ENCODE results near the gene CCDC70. TPM values are rescaled to one million over a fixed set of nuclear protein-coding genes. Genes with fewer than 3 reads are reported as not detected.

Gene CCDC70
- total and polyA plus RNA-seq, 2 donors, result 0.07 TPM; not detected in 1

- Histone ChIP-seq H3K27me3 (ENCODE audit: control insufficient read depth in 2 of 2, insufficient read depth in 1 of 2, low read length in 1 of 2) (no peaks in the 10 kb centered on the region), H3K4me1 (ENCODE audit: control insufficient read depth in 2 of 2, insufficient read depth in 2 of 2, low read length in 2 of 2) (peaks cover 0 to 5% of the 10 kb centered on the region in 2 donors), H3K36me3 (ENCODE audit: control insufficient read depth in 2 of 2, insufficient read depth in 2 of 2, low read length in 1 of 2) (no peaks in the 10 kb centered on the region), H3K9me3 (ENCODE audit: control insufficient read depth in 2 of 2, insufficient read depth in 1 of 2, low read length in 1 of 2) (no peaks in the 10 kb centered on the region), H3K4me3 (ENCODE audit: low read length in 2 of 2) (no peak overlapping the region), H3K27ac (ENCODE audit: low read depth in 1 of 2, low read length in 1 of 2) (no peak overlapping the region)
- no peak for DNase-seq (ENCODE audit: low read depth in 6 of 9, low spot score in 9 of 9)
- WGBS, result 97% methylated on average over 8 of the region's 8 CpGs
These were observed 23.4 kb upstream of the CCDC70 start for GRCh38 chr13:51838240-51838846.

- Histone ChIP-seq H3K4me3 (ENCODE audit: low read length in 2 of 2) (no peak overlapping the region), H3K4me1 (ENCODE audit: control insufficient read depth in 2 of 2, insufficient read depth in 2 of 2, low read length in 2 of 2) (peaks cover 0 to 2% of the 10 kb centered on the region in 2 donors), H3K36me3 (ENCODE audit: control insufficient read depth in 2 of 2, insufficient read depth in 2 of 2, low read length in 1 of 2) (no peaks in the 10 kb centered on the region), H3K9me3 (ENCODE audit: control insufficient read depth in 2 of 2, insufficient read depth in 1 of 2, low read length in 1 of 2) (no peaks in the 10 kb centered on the region), H3K27me3 (ENCODE audit: control insufficient read depth in 2 of 2, insufficient read depth in 1 of 2, low read length in 1 of 2) (no peaks in the 10 kb centered on the region), H3K27ac (ENCODE audit: low read depth in 1 of 2, low read length in 1 of 2) (no peak overlapping the region)
- 88% methylated on average over 10 of the region's 10 CpGs for WGBS
- no peak for DNase-seq (ENCODE audit: low read depth in 6 of 9, low spot score in 9 of 9)
These were observed 21.8 kb upstream of the CCDC70 start for GRCh38 chr13:51839711-51840540.

- H3K4me3 ChIP-seq (ENCODE audit: low read length in 2 of 2), result no peak overlapping the region
- no peak for DNase-seq (ENCODE audit: low read depth in 6 of 9, low spot score in 9 of 9)
- no peak overlapping the region for H3K27ac ChIP-seq (ENCODE audit: low read depth in 1 of 2, low read length in 1 of 2)
- no peaks in the 10 kb centered on the region for H3K36me3 ChIP-seq (ENCODE audit: control insufficient read depth in 2 of 2, insufficient read depth in 2 of 2, low read length in 1 of 2)
- no peaks in the 10 kb centered on the region for H3K27me3 ChIP-seq (ENCODE audit: control insufficient read depth in 2 of 2, insufficient read depth in 1 of 2, low read length in 1 of 2)
- 92% methylated on average over 6 of the region's 6 CpGs for WGBS
- peaks cover 0 to 7% of the 10 kb centered on the region in 2 donors for H3K4me1 ChIP-seq (ENCODE audit: control insufficient read depth in 2 of 2, insufficient read depth in 2 of 2, low read length in 2 of 2)
- no peaks in the 10 kb centered on the region for H3K9me3 ChIP-seq (ENCODE audit: control insufficient read depth in 2 of 2, insufficient read depth in 1 of 2, low read length in 1 of 2)
These were observed 20.9 kb upstream of the CCDC70 start for GRCh38 chr13:51840917-51841316.

GRCh38 chr13:51841732-51842131, 20.0 kb upstream of the CCDC70 start:
- no peaks in the 10 kb centered on the region for H3K27me3 ChIP-seq (ENCODE audit: control insufficient read depth in 2 of 2, insufficient read depth in 1 of 2, low read length in 1 of 2)
- H3K36me3 ChIP-seq (ENCODE audit: control insufficient read depth in 2 of 2, insufficient read depth in 2 of 2, low read length in 1 of 2), result no peaks in the 10 kb centered on the region
- H3K4me1 ChIP-seq (ENCODE audit: control insufficient read depth in 2 of 2, insufficient read depth in 2 of 2, low read length in 2 of 2), result peaks cover 0 to 7% of the 10 kb centered on the region in 2 donors
- no peak for DNase-seq (ENCODE audit: low read depth in 6 of 9, low spot score in 9 of 9)
- no peaks in the 10 kb centered on the region for H3K9me3 ChIP-seq (ENCODE audit: control insufficient read depth in 2 of 2, insufficient read depth in 1 of 2, low read length in 1 of 2)
- 94% methylated on average over 6 of the region's 6 CpGs for WGBS
- no peak overlapping the region for H3K4me3 ChIP-seq (ENCODE audit: low read length in 2 of 2)
- no peak overlapping the region for H3K27ac ChIP-seq (ENCODE audit: low read depth in 1 of 2, low read length in 1 of 2)

GRCh38 chr13:51843529-51843928, 18.2 kb upstream of the CCDC70 start:
- Histone ChIP-seq H3K36me3 (ENCODE audit: control insufficient read depth in 2 of 2, insufficient read depth in 2 of 2, low read length in 1 of 2) (no peaks in the 10 kb centered on the region), H3K4me1 (ENCODE audit: control insufficient read depth in 2 of 2, insufficient read depth in 2 of 2, low read length in 2 of 2) (peaks cover 0 to 7% of the 10 kb centered on the region in 2 donors), H3K27me3 (ENCODE audit: control insufficient read depth in 2 of 2, insufficient read depth in 1 of 2, low read length in 1 of 2) (no peaks in the 10 kb centered on the region), H3K4me3 (ENCODE audit: low read length in 2 of 2) (no peak overlapping the region), H3K27ac (ENCODE audit: low read depth in 1 of 2, low read length in 1 of 2) (no peak overlapping the region), H3K9me3 (ENCODE audit: control insufficient read depth in 2 of 2, insufficient read depth in 1 of 2, low read length in 1 of 2) (no peaks in the 10 kb centered on the region)
- 94% methylated on average over 3 of the region's 3 CpGs for WGBS
- no peak for DNase-seq (ENCODE audit: low read depth in 6 of 9, low spot score in 9 of 9)

GRCh38 chr13:51844862-51845573, 16.8 kb upstream of the CCDC70 start, which contains the start of gene TMEM272:
TMEM272 (minus strand) TSS chr13:51845177; CDS start chr13:51838530, 6,647 bp downstream.
- no peak within 1 kb of the TSS for H3K27ac ChIP-seq (ENCODE audit: low read depth in 1 of 2, low read length in 1 of 2)
- no peak within 1 kb of the TSS for H3K4me3 ChIP-seq (ENCODE audit: low read length in 2 of 2)
- DNase-seq (ENCODE audit: low read depth in 6 of 9, low spot score in 9 of 9), result peak in 3 of 9 donors; percentile 51 to 59 (median 52)
- H3K9me3 ChIP-seq (ENCODE audit: control insufficient read depth in 2 of 2, insufficient read depth in 1 of 2, low read length in 1 of 2), result no peaks in the 10 kb centered on the region
- no peaks in the 10 kb centered on the region for H3K27me3 ChIP-seq (ENCODE audit: control insufficient read depth in 2 of 2, insufficient read depth in 1 of 2, low read length in 1 of 2)
- no peaks in the 10 kb centered on the region for H3K36me3 ChIP-seq (ENCODE audit: control insufficient read depth in 2 of 2, insufficient read depth in 2 of 2, low read length in 1 of 2)
- H3K4me1 ChIP-seq (ENCODE audit: control insufficient read depth in 2 of 2, insufficient read depth in 2 of 2, low read length in 2 of 2), result peaks cover 0 to 7% of the 10 kb centered on the region in 2 donors
- WGBS, result 45% methylated on average over 20 of the region's 20 CpGs

- no peak for DNase-seq (ENCODE audit: low read depth in 6 of 9, low spot score in 9 of 9)
These were observed 16.0 kb upstream of the CCDC70 start for GRCh38 chr13:51845574-51846318.

GRCh38 chr13:51846756-51847155, 15.0 kb upstream of the CCDC70 start:
- no peak overlapping the region for H3K27ac ChIP-seq (ENCODE audit: low read depth in 1 of 2, low read length in 1 of 2)
- no peak for DNase-seq (ENCODE audit: low read depth in 6 of 9, low spot score in 9 of 9)
- 93% methylated on average over 1 of the region's 1 CpG for WGBS

More at GRCh38 chr13:51845574-51846318, 16.0 kb upstream of the CCDC70 start:
- 89% methylated on average over 5 of the region's 5 CpGs for WGBS
- Histone ChIP-seq H3K36me3 (ENCODE audit: control insufficient read depth in 2 of 2, insufficient read depth in 2 of 2, low read length in 1 of 2) (no peaks in the 10 kb centered on the region), H3K27me3 (ENCODE audit: control insufficient read depth in 2 of 2, insufficient read depth in 1 of 2, low read length in 1 of 2) (no peaks in the 10 kb centered on the region), H3K4me3 (ENCODE audit: low read length in 2 of 2) (no peak overlapping the region), H3K27ac (ENCODE audit: low read depth in 1 of 2, low read length in 1 of 2) (no peak overlapping the region), H3K4me1 (ENCODE audit: control insufficient read depth in 2 of 2, insufficient read depth in 2 of 2, low read length in 2 of 2) (peaks cover 0 to 7% of the 10 kb centered on the region in 2 donors), H3K9me3 (ENCODE audit: control insufficient read depth in 2 of 2, insufficient read depth in 1 of 2, low read length in 1 of 2) (no peaks in the 10 kb centered on the region)

More at GRCh38 chr13:51846756-51847155, 15.0 kb upstream of the CCDC70 start:
- H3K4me1 ChIP-seq (ENCODE audit: control insufficient read depth in 2 of 2, insufficient read depth in 2 of 2, low read length in 2 of 2), result peaks cover 0 to 7% of the 10 kb centered on the region in 2 donors
- no peaks in the 10 kb centered on the region for H3K36me3 ChIP-seq (ENCODE audit: control insufficient read depth in 2 of 2, insufficient read depth in 2 of 2, low read length in 1 of 2)
- no peaks in the 10 kb centered on the region for H3K9me3 ChIP-seq (ENCODE audit: control insufficient read depth in 2 of 2, insufficient read depth in 1 of 2, low read length in 1 of 2)
- H3K27me3 ChIP-seq (ENCODE audit: control insufficient read depth in 2 of 2, insufficient read depth in 1 of 2, low read length in 1 of 2), result no peaks in the 10 kb centered on the region
- H3K4me3 ChIP-seq (ENCODE audit: low read length in 2 of 2), result no peak overlapping the region
